HEK293 (cell line): ENCODE data around the gene CTBP1.

ENCODE experiments used
- CTCF ChIA-PET: fragments of 350-600 bp; formaldehyde crosslinking; extraction: SDS; loops from one replicate; lab custom pipeline; 2021; ENCODE audit warnings: antibody characterized with exemption; lab: Yijun Ruan, JAX
- POLR2A ChIA-PET: fragments of 300-600 bp; formaldehyde crosslinking; extraction: SDS; loops from one replicate; lab custom pipeline; 2020; ENCODE audit warnings: antibody characterized with exemption, inconsistent platforms; lab: Yijun Ruan, JAX
- H3K27ac ChIP-seq: fragments of 200-500 bp; sonication (Bioruptor generic); 2 replicates; pipeline ENCODE4 v1.5.1; 2014; ENCODE audit warnings: low read depth, low read length, control low read depth, inconsistent platforms; ENCODE audit errors: extremely low read depth
- H3K36me3 ChIP-seq, 2 experiments: fragments of 200-500 bp in 1 of 2; sonication (Bioruptor generic) in 1 of 2; 1 replicate in 1 of 2; 2 replicates in 1 of 2; pipeline ENCODE4 v1.5.1; 2014 to 2017; ENCODE audit warnings: inconsistent platforms in 2 of 2, low read length in 2 of 2; ENCODE audit not compliant: control insufficient read depth in 2 of 2, insufficient read depth in 1 of 2
- H3K4me1 ChIP-seq: fragments of 200-500 bp; sonication (Bioruptor generic); 2 replicates; pipeline ENCODE4 v1.5.1; 2014; ENCODE audit warnings: mild to moderate bottlenecking, low read length, inconsistent platforms; ENCODE audit not compliant: control insufficient read depth, insufficient read depth
- H3K4me3 ChIP-seq: 2 replicates; pipeline ENCODE4 v1.5.1; 2011; ENCODE audit warnings: low read depth, mild to moderate bottlenecking, control low read depth, low read length, moderate library complexity
- H3K9me3 ChIP-seq: fragments of 200-500 bp; sonication (Bioruptor generic); 2 replicates; pipeline ENCODE4 v1.5.1; 2014; ENCODE audit warnings: low read depth, low read length, inconsistent platforms; ENCODE audit not compliant: control insufficient read depth, insufficient read depth
- ATF2 ChIP-seq: fragments of 450-650 bp; formaldehyde crosslinking; IDR thresholded peaks from 2 replicates; pipeline ENCODE4 v1.5.1; 2016; ENCODE audit warnings: missing biosample characterization, missing genetic modification characterization, low read depth
- GLIS1 ChIP-seq: fragments of 450-650 bp; formaldehyde crosslinking; IDR thresholded peaks from 2 replicates; pipeline ENCODE4 v1.5.1; 2016; ENCODE audit warnings: missing biosample characterization, missing genetic modification characterization
- GLIS2 ChIP-seq: fragments of 450-650 bp; formaldehyde crosslinking; IDR thresholded peaks from 2 replicates; pipeline ENCODE4 v1.5.1; 2016; ENCODE audit warnings: missing biosample characterization, missing genetic modification characterization
- KLF1 ChIP-seq: fragments of 450-650 bp; formaldehyde crosslinking; IDR thresholded peaks from 2 replicates; pipeline ENCODE4 v1.5.1; 2016; ENCODE audit warnings: missing biosample characterization, missing genetic modification characterization
- PRDM10 ChIP-seq: fragments of 450-650 bp; formaldehyde crosslinking; IDR thresholded peaks from 2 replicates; pipeline ENCODE4 v1.5.1; 2016; ENCODE audit warnings: missing biosample characterization, missing genetic modification characterization
- SCRT1 ChIP-seq: fragments of 450-650 bp; formaldehyde crosslinking; IDR thresholded peaks from 2 replicates; pipeline ENCODE4 v1.5.1; 2016; ENCODE audit warnings: missing biosample characterization, missing genetic modification characterization, borderline replicate concordance
- SP7 ChIP-seq: fragments of 450-650 bp; formaldehyde crosslinking; IDR thresholded peaks from 2 replicates; pipeline ENCODE4 v1.5.1; 2016; ENCODE audit warnings: missing biosample characterization, missing genetic modification characterization
- YY2 ChIP-seq: fragments of 450-650 bp; formaldehyde crosslinking; IDR thresholded peaks from 2 replicates; pipeline ENCODE4 v1.5.1; 2016; ENCODE audit warnings: missing biosample characterization, missing genetic modification characterization
- ZBTB49 ChIP-seq: fragments of 450-650 bp; formaldehyde crosslinking; IDR thresholded peaks from 2 replicates; pipeline ENCODE4 v1.5.1; 2016; ENCODE audit warnings: missing biosample characterization, missing genetic modification characterization, low read depth
- ZFP41 ChIP-seq: fragments of 450-650 bp; formaldehyde crosslinking; IDR thresholded peaks from 2 replicates; pipeline ENCODE4 v1.5.1; 2016; ENCODE audit warnings: missing biosample characterization, missing genetic modification characterization, borderline replicate concordance
- ZIC2 ChIP-seq: fragments of 450-650 bp; formaldehyde crosslinking; IDR thresholded peaks from 2 replicates; pipeline ENCODE4 v1.5.1; 2016; ENCODE audit warnings: missing biosample characterization, missing genetic modification characterization
- ZNF157 ChIP-seq: fragments of 450-650 bp; formaldehyde crosslinking; IDR thresholded peaks from 2 replicates; pipeline ENCODE4 v1.5.1; 2016; ENCODE audit warnings: missing biosample characterization, missing genetic modification characterization
- ZNF324 ChIP-seq: fragments of 450-650 bp; formaldehyde crosslinking; IDR thresholded peaks from 2 replicates; pipeline ENCODE4 v1.5.1; 2016; ENCODE audit warnings: missing biosample characterization, missing genetic modification characterization
- ZNF433 ChIP-seq: fragments of 450-650 bp; formaldehyde crosslinking; IDR thresholded peaks from 2 replicates; pipeline ENCODE4 v1.5.1; 2016; ENCODE audit warnings: missing biosample characterization, missing genetic modification characterization, low read depth
- ZNF548 ChIP-seq: fragments of 450-650 bp; formaldehyde crosslinking; IDR thresholded peaks from 2 replicates; pipeline ENCODE4 v1.5.1; 2016; ENCODE audit warnings: missing biosample characterization, missing genetic modification characterization
- ZNF549 ChIP-seq: fragments of 450-650 bp; IDR thresholded peaks from 2 replicates; pipeline ENCODE4 v1.5.1; 2018; ENCODE audit warnings: missing biosample characterization, missing genetic modification characterization, mild to moderate bottlenecking, inconsistent platforms, moderate library complexity
- ZNF560 ChIP-seq: fragments of 450-650 bp; formaldehyde crosslinking; IDR thresholded peaks from 2 replicates; pipeline ENCODE4 v1.5.1; 2017; ENCODE audit warnings: missing biosample characterization, missing genetic modification characterization, borderline replicate concordance
- ZNF645 ChIP-seq: fragments of 450-650 bp; formaldehyde crosslinking; IDR thresholded peaks from 2 replicates; pipeline ENCODE4; 2016; ENCODE audit warnings: missing biosample characterization, missing genetic modification characterization
- ZNF704 ChIP-seq: fragments of 450-650 bp; formaldehyde crosslinking; IDR thresholded peaks from 2 replicates; pipeline ENCODE4 v1.5.1; 2016; ENCODE audit warnings: missing biosample characterization, missing genetic modification characterization
- ZSCAN18 ChIP-seq: fragments of 450-650 bp; formaldehyde crosslinking; IDR thresholded peaks from 2 replicates; pipeline ENCODE4 v1.5.1; 2016; ENCODE audit warnings: missing biosample characterization, missing genetic modification characterization

Gene CTBP1

GRCh38 chr4:1244081-1244977 is 4.6 kb downstream of the CTBP1 start:
- TF ChIP-seq KLF1, result peak; percentile 75
- no peak for TF ChIP-seq ZNF157 (tag by site-specific recombination)
- TF ChIP-seq, all 188 proteins: peak for 1
- Histone ChIP-seq H3K4me1 (no peaks in the 10 kb centered on the region; the same call in 1 of the 2 replicates), H3K4me3 (no peak overlapping the region), H3K27ac (no peak overlapping the region), H3K9me3 (no peaks in the 10 kb centered on the region), H3K36me3 (peaks cover 0 to 43% of the 10 kb centered on the region in 2 experiments; a peak in 1 of 3 replicates)
- CTCF ChIA-PET, result interaction anchor here (0.7 to 1.0 kb wide), 2 partner anchors 77 to 112 kb away, joined by 3 read pairs; no protein-coding TSS in a partner anchor
- POLR2A ChIA-PET, result interaction anchor here (0.6 to 0.7 kb wide), 2 partner anchors 101 to 385 kb away, joined by 4 to 5 read pairs; no protein-coding TSS in a partner anchor

- Histone ChIP-seq H3K9me3 (no peaks in the 10 kb centered on the region), H3K4me1 (no peaks in the 10 kb centered on the region; the same call in 1 of the 2 replicates), H3K4me3 (no peak overlapping the region), H3K36me3 (peaks cover 0 to 50% of the 10 kb centered on the region in 2 experiments; a peak in 1 of 3 replicates), H3K27ac (no peak overlapping the region)
- ChIA-PET POLR2A (interaction anchor here (0.6 kb wide), 1 partner anchor 102 kb away, joined by 5 read pairs; no protein-coding TSS in a partner anchor), CTCF (interaction anchor here (0.7 to 1.0 kb wide), 2 partner anchors 76 to 111 kb away, joined by 3 read pairs; no protein-coding TSS in a partner anchor)
- TF ChIP-seq SCRT1 (tag by site-specific recombination), result no peak
- peak; percentile 28; the same call in 1 of the 2 replicates for TF ChIP-seq GLIS2
- no peak for TF ChIP-seq PRDM10 (tag by site-specific recombination)
- TF ChIP-seq ZNF645 (tag by site-specific recombination), result no peak
- no peak for TF ChIP-seq SP7 (tag by site-specific recombination)
- no peak for TF ChIP-seq ZNF433 (tag by site-specific recombination)
- TF ChIP-seq ZNF324 (tag by site-specific recombination), result no peak
- no peak for TF ChIP-seq ATF2 (tag by site-specific recombination)
- TF ChIP-seq ZNF560 (tag by site-specific recombination), result no peak
- TF ChIP-seq ZNF548, result no peak
- TF ChIP-seq ZFP41, result no peak
- TF ChIP-seq ZSCAN18 (tag by site-specific recombination), result no peak
- no peak for TF ChIP-seq YY2 (tag by site-specific recombination)
- TF ChIP-seq GLIS1 (tag by site-specific recombination), result 0 out of 2 replicates have a peak, but pooled peaks have one; percentile 17
- no peak for TF ChIP-seq ZNF549
- TF ChIP-seq ZNF704 (tag by site-specific recombination), result no peak
- peak; percentile 56; the same call in 1 of the 2 replicates for TF ChIP-seq ZIC2 (tag by site-specific recombination)
- no peak for TF ChIP-seq ZBTB49
Measured at GRCh38 chr4:1243451-1244080, 5.4 kb downstream of the CTBP1 start.
